DMS153 (cell line): ENCODE data around the gene LHFPL5.

Experiments
- DNase-seq: peaks from one replicate; lab custom pipeline; 2025; lab: John Stamatoyannopoulos, UW

Gene LHFPL5

DNA sequence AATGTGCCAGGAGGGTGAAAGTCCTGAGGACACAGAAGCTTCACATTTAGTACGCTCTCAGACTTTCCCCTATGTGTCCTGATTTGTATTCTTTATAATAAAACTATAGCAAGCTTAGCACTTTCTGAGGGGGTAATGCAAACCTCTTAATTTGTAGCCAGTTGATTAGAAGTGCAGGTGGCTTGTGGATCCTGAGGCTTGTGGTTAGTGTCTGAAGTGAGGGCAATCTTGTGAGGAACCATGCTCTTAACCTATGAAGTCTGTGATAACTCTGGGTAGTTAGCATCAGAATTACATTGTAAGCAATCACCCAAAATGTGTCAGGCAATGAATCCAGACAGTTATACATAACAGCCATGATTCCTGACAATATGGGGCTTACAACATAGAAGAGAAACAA, 51.1 kb downstream of the LHFPL5 start:
- no peak for DNase-seq

DNA sequence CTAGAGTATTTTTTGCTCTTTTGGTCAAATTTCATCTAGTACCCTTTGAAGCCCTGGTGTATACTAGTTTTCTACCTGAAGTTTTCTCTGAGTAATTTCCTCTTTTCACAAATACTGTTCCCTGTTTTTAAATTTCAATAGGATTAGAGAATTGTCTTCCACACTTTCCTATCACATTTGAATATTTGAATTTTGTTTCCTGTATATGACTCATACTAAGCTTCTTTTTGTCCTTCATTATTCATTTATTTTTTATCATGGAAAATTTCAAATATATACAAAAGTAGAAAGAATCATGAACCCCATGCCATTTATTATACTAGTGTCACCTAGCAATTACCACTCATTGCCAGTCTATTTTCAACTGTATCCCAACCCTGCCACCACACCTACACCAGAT, 52.7 kb downstream of the LHFPL5 start:
- DNase-seq = no peak

DNA sequence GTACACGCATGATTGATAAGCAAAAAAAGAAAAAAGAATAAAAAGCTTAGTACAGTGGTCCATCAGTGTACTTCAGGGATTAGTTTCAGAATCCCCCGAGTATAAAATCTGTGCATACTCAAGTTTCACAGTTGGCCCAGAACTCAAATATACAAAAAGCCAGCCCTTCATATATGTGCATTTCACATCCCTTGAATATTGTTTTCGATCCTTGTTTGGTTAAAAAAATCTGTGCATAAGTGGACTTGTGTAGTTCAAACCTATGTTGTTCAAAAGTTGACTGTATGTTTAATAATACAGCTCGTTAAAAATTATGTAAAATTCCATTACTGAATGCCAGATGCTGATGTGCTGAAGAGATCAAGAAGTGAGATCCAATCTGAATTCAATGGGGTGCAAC, 54.2 kb downstream of the LHFPL5 start:
- no peak for DNase-seq
